Measurements from ENCODE around the gene ATP13A4. TPM values are rescaled to one million over a fixed set of nuclear protein-coding genes. Genes with fewer than 3 reads are reported as not detected.

The ATP13A4 gene
- total and polyA plus RNA-seq, 2 experiments from 2014 or later: 5.2 to 14.2 TPM

GRCh38 chr3:193559100-193559499, 4.4 kb upstream of the ATP13A4 start:
- Histone ChIP-seq H3K36me3 (replicated peaks; ENCODE audit: insufficient read depth, low read depth) (no peaks in the 10 kb centered on the region), H2AFZ (no peak overlapping the region), H3K4me2 (no peak overlapping the region), H3K4me1 (ENCODE audit: insufficient read depth) (no peaks in the 10 kb centered on the region), H3K4me3 (no peak overlapping the region), H3K9me2 (replicated peaks; ENCODE audit: insufficient read depth) (no peaks in the 10 kb centered on the region), H3K27me3 (no peaks in the 10 kb centered on the region), H3K79me2 (no peaks in the 10 kb centered on the region), H3K27ac (no peak overlapping the region), H4K20me1 (ENCODE audit: insufficient read depth, poor library complexity, severe bottlenecking) (no peaks in the 10 kb centered on the region), H3K9me3 (ENCODE audit: low read depth) (no peaks in the 10 kb centered on the region)
- TF ChIP-seq EZH2phosphoT487 (IDR thresholded peaks at IDR 0.05; ENCODE audit: low read depth, severe bottlenecking, unreplicated experiment): no peak
- no peak for TF ChIP-seq EZH2 (IDR thresholded peaks at IDR 0.05; ENCODE audit: borderline replicate concordance)
- TF ChIP-seq CTCF (IDR thresholded peaks at IDR 0.05; ENCODE audit: poor library complexity): no peak
- DNase-seq (ENCODE audit: low spot score): no peak

GRCh38 chr3:193556841-193557240, 2.1 kb upstream of the ATP13A4 start:
- H3K27me3 ChIP-seq: no peaks in the 10 kb centered on the region
- DNase-seq (ENCODE audit: low spot score): no peak
- no peaks in the 10 kb centered on the region for H3K9me2 ChIP-seq (replicated peaks; ENCODE audit: insufficient read depth)
- H3K36me3 ChIP-seq (replicated peaks; ENCODE audit: insufficient read depth, low read depth): no peaks in the 10 kb centered on the region
- H3K79me2 ChIP-seq: no peaks in the 10 kb centered on the region
- TF ChIP-seq EZH2 (IDR thresholded peaks at IDR 0.05; ENCODE audit: borderline replicate concordance) (no peak), CTCF (IDR thresholded peaks at IDR 0.05; ENCODE audit: poor library complexity) (no peak), EZH2phosphoT487 (IDR thresholded peaks at IDR 0.05; ENCODE audit: low read depth, severe bottlenecking, unreplicated experiment) (no peak)
- H3K4me2 ChIP-seq: no peak overlapping the region
- peaks cover 5% of the 10 kb centered on the region for H3K4me1 ChIP-seq (ENCODE audit: insufficient read depth)
- no peak overlapping the region for H2AFZ ChIP-seq
- 42% methylated on average over 2 of the region's 2 CpGs for WGBS (ENCODE audit: low lambda C conversion rate, missing lambda C conversion rate)
- no peaks in the 10 kb centered on the region for H3K9me3 ChIP-seq (ENCODE audit: low read depth)
- H4K20me1 ChIP-seq (ENCODE audit: insufficient read depth, poor library complexity, severe bottlenecking): no peaks in the 10 kb centered on the region
- no peak overlapping the region for H3K4me3 ChIP-seq
- no peak overlapping the region for H3K27ac ChIP-seq

GRCh38 chr3:193553586-193553985, 1.1 kb downstream of the ATP13A4 start:
- no peak overlapping the region for H3K4me3 ChIP-seq
- H3K27ac ChIP-seq: peak overlapping the region; percentile 52

More at GRCh38 chr3:193553586-193553985, 1.1 kb downstream of the ATP13A4 start:
- Histone ChIP-seq H3K79me2 (no peaks in the 10 kb centered on the region), H3K36me3 (replicated peaks; ENCODE audit: insufficient read depth, low read depth) (no peaks in the 10 kb centered on the region), H3K9me2 (replicated peaks; ENCODE audit: insufficient read depth) (no peaks in the 10 kb centered on the region), H3K9me3 (ENCODE audit: low read depth) (no peaks in the 10 kb centered on the region), H4K20me1 (ENCODE audit: insufficient read depth, poor library complexity, severe bottlenecking) (no peaks in the 10 kb centered on the region), H3K4me2 (peak overlapping the region; percentile 59), H2AFZ (no peak overlapping the region), H3K27me3 (no peaks in the 10 kb centered on the region), H3K4me1 (ENCODE audit: insufficient read depth) (peaks cover 5% of the 10 kb centered on the region)
- WGBS (ENCODE audit: low lambda C conversion rate, missing lambda C conversion rate): 66% methylated on average over 1 of the region's 1 CpG
- no peak for TF ChIP-seq CTCF (IDR thresholded peaks at IDR 0.05; ENCODE audit: poor library complexity)
- no peak for TF ChIP-seq EZH2phosphoT487 (IDR thresholded peaks at IDR 0.05; ENCODE audit: low read depth, severe bottlenecking, unreplicated experiment)
- TF ChIP-seq EZH2 (IDR thresholded peaks at IDR 0.05; ENCODE audit: borderline replicate concordance): no peak
- no peak for DNase-seq (ENCODE audit: low spot score)

Data from hepatocyte (in vitro differentiated cells).